Measurements from ENCODE around the gene BICD2.

Gene BICD2

DNA sequence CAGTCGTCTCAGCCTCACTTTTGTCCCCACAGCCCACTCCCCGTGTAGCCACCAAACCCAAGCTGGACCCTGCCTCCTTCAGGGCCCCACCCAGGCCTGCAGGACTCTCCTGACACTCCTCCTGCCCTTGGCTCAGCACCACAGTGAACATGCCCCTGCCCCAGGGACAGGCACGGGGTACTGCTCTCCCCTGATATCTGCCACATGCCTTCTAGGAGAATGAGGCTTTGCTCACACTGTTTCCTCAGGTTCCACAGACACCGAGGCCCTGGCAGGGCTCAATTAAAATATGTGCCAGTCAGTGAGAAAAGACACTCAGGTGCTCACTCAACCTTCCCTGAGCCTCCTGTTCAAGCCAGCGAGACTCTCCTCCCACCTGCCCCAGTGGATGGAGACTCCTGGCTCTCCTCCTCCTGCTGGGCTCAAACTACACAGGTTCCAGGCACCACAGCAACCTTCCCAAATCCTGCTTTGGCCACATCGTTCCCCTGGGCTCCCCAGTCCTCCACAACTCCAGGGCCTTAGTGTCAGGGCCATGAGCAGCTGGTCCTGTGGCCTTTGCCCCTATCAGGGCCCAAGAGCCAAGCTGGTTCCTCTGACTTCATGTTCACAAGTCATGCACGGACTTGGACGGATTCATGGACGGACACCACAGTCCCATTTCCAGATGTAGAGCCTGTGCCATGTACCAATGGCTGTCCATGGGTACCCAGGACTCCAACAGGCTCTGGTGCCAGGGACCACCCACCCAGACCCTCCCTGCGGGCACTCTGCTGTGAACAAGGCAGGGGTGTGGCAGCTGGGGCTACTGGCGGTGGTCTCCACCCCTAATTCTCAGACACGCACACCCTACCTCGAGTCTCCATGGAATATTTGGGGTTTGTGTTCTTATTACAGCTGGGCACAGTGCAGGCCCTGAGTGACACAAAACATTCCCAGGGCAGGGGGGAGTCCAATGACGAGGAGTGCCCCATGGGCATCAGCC lies 36.6 kb downstream of the BICD2 start:
- no peak for DNase-seq (ENCODE audit: low read depth, low spot score)

DNA sequence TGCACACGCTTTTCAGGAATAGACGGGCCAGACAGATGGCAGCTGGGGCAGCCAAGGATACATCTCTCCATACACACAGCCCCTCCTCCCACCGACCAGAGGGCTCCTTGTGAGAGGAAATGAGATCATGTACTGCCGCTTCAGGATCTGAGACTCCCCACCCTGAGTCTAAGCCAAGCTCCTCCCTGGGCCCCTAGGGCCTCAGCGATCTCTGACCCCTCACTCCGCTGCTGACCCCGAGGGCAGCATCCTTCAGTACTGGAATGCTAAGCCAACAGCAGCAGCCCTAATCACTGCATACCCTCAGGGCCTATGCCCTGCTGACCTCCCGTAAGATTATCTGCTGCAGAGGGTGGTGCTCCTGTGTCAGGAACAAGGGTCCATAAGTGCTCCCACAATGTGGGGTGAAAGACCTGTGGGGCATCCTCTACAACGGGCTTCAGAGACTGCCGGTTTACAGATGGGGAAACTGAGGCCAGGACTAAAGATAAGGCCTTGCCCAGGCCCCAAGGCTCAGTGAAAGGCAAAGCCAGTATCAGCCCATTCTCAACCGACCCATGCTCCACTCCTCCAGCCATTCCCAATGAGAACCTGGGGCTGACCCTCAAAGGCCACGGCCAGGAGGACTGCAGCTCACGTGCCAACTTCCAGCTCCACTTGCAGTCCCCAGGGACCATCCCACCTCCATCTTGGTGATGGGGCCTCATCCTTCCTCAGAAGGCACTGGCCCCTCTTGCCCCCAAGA lies 37.5 kb downstream of the BICD2 start:
- DNase-seq (ENCODE audit: low read depth, low spot score), result peak; percentile 28

DNA sequence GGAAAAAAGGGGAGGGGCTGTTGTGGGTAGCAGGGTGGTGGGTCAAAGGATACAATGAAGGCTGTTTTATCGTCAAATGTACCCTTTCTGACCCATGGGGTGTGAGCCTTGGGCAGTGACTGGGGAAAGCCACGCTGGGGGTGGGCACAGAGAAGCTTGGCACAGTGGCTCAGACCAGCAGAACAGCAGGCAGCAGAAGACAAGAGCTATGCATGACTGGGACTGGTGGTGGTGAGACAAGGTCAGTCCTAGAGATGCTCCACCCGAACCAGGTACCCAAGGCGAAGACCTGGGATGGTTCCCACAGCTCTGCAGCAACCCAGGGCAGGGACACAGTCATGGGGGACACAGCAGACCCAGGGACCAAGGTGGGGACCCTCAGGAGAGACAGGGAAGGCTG lies 38.3 kb downstream of the BICD2 start:
- DNase-seq (ENCODE audit: low read depth, low spot score), result no peak

DNA sequence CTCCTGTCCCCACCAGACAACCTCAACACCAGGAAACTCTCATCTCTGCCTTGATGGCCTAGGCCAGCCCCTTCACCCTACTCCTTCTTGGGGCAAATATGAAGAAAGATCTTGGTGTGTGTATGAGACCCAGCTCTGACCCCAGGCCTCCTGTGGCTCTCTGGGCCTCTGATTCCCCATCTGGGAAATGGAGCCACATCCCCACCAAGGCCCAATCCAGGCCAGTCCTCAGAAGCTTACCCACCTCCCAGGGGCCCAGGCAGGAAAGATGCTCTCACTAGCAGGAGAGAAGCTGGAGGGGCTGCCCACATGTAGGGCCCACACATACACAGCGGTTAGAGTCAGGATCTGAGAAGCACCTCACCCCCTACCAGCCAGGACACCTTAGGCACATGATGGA lies 38.9 kb downstream of the BICD2 start:
- DNase-seq (ENCODE audit: low read depth, low spot score), result no peak

DNA sequence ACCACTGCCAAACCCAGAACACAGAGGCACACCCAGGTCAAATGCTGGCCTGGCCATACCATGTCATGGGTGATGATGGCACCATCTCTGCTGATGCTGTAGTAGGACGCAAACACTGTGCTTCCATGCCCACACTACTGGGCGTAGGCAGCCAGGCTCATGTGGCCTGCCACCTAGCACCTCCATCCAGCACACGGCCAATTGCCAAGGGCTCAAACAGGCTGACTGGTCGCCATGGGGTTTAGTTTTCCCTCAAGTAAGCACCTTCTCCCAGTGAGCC lies 39.4 kb downstream of the BICD2 start:
- DNase-seq (ENCODE audit: low read depth, low spot score), result no peak

DNA sequence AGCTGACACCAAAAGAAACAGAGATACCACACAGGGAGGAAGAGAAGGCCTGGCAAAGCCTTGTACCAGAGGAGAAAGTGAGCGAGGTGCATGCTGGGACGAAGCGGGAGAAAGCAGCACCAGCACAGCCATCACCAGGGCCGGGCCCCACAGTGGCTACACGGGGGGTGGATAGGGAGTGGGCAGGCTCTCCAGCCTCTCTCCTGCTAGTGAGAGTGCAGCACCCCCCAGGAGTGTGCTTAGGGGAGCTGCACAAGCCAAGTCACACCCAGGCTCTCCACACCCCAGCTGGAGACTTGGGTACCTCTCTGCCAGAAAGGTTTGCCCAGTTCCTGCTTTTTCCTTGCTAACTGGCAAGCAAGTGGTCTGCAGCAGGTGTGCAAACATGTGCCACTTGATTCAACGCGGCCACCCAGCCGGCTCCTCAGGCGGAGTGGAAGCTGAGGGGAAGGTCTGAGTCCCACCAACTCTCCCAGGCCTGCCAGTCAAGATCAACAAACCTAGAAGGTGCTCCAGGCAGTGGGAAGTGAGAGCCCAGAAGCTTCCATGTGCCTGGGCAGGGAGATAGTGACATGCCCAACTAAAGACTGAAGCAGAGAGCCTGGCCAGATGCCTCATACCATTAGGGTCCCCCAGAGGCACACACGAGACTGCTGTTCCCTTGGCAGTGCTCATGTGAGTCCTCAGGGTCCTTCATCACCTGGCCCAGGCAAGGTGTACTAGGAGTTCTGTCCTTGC lies 39.9 kb downstream of the BICD2 start:
- no peak for DNase-seq (ENCODE audit: low read depth, low spot score)

DNA sequence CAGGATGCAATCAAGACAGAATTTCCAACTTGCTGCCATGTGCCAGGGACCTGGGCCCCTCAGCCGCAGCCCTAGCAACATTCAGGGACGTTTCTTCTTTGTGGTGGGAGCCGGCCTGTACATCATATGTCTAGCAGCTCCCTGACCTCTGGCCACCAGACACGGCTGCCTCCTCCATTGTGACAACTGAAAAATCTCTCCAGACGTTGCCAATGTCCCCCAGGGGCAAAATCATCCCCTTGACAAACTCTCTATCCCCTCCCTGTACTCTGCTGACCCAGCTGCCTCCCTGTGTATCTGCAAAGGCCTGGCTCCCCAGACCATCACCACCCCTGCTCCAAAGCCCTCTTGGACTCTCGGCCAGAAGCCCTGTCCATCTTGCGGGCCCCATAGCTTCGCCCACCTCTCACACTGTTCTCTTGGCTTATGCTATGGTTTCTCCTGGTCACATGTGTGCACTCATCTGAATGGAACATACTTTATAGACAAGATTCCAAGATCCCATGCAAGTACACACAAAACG lies 40.8 kb downstream of the BICD2 start:
- no peak for DNase-seq (ENCODE audit: low read depth, low spot score)

DNA sequence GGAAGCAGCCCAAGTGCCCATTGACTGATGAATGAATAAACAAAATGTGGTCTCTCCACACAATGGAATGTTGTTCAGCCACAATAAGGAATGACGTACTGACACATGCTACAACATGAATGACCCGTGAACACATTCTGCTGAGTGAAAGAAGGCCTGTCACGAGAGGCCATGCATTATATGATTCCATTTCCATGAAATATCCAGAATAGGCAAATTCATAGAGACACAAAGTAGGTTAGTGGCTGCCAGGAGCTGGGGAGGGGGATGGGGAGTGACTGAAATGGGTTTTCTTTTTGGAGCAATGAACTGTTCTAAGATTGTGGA lies 41.4 kb downstream of the BICD2 start:
- DNase-seq (ENCODE audit: low read depth, low spot score), result no peak

DNA sequence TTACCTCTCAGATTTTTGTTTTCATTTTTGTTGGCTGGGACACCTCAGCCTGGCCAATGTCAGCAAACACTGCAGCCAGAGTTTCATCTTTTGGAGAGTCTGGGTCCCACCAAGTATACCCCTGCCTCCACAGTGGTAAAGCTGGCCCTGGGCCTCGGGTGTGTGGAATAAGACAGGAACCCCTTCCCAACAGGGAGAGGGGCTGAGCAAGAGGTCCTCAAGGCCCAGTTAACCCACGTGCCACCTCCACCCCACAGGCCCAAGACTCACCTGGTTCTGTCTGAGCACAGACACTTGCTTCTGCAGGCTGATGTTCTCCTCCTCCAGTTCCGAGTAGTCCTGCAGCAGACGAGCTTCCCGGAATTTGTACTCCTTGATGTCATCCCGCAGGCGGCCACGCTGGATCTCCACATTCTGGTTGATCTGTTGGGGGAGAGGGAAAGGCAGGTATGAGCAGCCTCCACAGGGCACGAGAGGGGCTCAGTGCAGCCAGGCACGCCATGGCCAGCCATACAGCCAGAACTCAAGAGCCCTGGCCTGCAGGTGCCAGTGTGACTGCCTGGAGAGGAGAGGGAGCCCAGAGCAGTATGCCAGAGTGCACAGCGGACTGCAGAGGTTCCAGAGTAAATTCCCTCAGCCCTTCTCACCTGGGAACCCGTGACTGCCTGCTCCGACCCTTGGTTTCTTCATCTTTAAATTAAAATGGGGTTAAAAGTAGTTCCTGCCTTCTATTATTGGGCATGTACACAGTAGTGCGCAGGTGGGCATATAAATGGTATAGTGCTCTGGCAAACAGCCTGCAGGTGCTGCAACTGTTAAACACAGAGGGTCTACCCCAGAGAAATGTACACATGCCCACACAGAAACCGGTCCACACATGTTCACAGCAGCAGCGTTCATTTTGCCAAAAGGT lies 42.0 kb downstream of the BICD2 start:
- no peak for DNase-seq (ENCODE audit: low read depth, low spot score)

DNA sequence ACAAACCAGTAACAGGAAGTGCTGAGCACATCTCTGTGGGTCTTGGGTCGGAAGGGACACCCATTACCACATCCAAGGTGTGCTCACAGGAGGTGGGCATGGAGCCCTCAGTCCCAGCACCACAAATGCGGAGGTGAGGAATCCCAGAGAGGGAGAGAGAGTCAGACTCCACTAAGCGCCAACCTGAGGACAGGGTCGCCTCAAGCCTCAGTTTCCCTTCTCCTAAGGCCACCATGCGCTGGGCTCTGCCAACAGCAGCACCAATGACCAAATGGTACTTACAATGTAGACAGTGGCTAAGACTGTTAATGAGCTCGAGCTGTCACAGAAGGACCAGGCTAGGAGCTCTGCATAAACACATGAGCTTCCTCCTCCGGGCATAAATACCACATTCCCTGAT lies 43.1 kb downstream of the BICD2 start:
- DNase-seq (ENCODE audit: low read depth, low spot score), result no peak

DNA sequence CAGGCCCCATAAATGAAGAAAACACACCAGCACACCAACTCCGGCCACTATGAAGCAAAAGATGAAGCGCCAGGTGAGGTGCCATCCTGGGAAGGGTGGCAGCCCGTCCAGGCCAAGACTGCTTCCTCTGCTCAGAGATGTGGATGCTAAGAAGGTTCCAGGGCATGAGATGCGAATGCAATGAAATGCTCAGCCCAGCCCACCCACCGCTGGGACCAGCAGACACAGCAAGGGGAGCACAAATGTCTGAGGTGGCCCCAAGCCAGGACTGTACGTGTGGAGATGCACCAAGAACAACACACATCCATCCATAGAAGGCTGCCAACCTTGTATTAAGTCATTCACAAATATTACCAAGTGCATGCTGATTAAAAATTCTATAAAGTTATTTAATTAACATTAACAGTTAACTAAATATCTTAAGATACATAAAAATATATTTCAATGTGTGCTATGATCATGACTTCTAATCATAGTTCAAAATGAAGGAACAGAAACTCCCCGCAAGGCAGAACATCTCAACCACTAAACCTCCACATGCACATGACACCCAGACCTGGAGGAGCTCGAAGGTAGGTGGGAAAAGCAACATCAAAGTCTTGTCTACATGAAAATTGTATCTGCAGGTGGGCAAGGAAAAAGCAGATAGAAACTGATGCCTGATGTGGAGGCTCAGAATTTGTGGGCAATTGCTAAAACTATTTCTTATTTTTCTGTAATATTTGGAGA lies 43.7 kb downstream of the BICD2 start:
- no peak for DNase-seq (ENCODE audit: low read depth, low spot score)

DNA sequence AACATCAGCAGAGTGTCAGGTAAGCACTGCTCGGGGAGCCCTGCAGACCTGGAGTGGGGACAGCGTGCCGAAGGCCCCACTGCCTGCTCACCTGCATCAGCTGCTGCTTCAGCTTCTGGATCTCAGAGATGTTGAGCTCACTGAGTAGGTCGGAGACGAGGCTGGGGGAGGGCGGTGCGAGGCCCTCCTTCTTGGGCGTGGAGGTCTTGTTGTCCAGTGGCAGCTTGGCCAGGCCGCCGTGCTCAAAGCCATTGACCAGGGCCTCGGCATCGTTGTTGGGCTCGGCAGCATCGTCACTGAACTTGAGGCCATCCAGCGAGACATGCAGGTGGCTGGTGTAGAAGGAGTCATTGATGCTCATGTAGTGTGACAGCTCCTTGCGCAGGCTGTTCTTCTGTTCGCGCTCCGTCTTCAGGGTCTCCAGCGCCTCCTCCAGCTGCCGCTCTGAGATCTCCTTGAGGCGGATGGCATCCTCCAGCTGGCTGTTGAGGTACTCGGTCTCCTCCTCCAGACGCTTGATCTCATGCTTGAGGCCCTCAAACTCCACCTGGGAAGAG lies 44.3 kb downstream of the BICD2 start:
- DNase-seq (ENCODE audit: low read depth, low spot score), result no peak

DNA sequence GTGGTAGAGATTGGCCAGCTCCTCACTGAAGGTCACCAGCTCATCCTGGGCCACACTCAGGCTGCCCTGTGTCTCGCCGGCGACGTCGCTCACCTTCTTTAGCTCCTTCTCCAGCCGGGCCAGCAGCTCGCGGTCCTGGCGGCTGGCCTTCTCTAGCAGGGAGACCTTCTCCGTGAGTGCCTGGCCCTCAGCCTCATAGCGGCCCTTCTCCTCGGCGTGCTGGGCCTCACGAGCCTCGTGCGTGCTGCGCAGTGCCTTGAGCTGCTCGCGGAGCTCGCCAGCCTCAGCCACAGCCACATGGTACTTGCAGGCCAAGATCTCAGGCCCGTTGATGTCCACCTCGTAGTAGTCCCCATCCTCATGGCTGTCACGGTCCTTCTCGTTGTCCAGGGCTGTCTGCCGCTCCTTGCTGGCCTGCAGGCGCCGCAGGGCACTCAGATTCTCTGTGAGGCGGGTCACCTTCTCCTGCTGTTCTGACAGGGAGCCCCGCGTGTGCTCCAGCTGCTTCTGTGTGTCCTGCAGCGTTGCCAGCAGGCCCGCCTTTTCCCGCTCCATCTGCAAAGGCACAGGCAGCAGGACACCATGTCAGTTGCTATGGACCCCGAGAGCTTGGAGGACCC lies 45.5 kb downstream of the BICD2 start:
- no peak for DNase-seq (ENCODE audit: low read depth, low spot score)

DNA sequence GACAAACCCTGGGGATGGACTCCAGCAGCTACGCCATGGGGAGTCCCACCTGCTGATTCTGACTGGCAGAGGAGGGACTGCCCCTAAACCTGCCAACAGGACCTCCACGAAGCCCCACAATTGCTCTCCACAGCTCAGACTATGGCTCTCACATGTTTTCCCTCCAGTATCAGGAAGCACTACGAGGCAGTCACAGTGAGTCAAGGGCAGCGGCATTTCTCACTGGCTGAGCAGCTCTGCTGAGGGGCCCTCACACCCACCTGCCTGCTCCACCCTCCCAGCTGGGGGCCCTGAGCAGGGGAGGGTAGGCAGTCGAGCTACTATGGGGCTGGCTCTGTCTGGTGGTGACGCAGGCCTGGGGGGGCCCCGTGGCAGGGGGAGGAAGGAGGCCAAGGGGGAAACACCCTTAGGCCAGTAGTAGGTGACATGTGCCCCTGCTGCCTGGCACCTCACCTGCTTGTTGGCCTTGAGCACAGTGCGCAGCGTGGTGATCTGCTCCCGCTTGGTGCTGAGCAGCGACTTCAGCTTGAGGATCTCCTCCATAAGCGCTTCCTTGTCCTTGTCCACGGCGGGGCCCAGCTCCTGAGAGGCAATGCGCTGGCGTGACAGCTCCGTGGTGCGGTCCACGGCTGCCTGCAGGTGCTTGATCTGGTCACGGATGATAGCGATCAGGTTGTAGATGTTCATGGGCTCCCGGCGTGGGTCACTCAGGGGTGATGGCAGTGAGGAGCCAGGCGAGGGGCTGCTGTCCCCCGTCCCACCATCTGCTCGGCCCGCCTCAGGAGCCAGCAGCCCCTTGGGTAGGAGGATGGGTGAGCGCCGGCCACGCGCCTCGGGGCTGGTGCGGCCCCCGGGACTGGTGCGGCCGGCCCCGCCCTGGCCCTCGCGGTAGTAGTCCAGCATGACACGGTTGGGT lies 46.3 kb downstream of the BICD2 start:
- DNase-seq (ENCODE audit: low read depth, low spot score), result no peak

DNA sequence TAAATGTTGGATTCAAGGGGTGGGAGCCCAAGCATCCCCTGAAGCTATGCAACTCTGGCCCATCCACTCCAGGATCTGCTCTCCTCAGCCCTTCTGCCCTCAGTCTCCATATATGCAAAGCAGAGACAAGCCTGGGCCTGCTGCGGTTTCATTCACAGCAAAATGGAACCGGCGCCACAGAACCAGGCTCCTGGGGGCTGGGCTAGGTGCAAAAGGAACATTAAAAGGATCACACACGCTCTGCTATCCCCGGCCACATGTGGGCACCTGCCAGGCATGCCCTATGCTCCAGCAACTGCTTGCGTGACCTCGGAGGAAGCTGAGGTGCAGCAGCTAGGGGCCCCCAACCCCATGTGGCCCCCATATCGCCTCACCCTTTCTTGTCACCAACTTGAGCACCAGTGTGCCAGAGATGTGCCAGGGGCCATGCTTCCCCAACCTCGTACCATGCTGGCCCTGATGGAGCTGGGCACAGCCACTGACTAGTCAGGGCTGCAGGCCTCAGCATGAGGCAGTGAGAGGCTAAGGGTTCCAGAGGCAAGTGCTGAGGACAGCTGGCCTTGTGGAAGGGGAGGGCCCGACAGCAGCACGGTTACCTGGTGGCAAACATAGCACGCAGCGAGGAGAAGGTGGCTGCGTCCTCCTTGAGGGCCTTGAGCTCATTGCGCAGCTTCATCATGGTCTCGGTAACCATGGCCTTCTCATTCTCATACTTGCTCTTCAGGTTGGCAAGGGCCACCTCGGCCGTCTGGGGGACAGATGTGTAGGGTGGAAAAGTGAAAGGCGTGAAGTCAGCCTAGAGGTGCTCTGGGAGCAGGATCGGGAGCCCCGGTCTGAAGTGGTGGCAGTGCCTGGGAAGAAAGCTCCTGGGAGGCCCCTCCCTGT lies 47.2 kb downstream of the BICD2 start:
- DNase-seq (ENCODE audit: low read depth, low spot score), result no peak

DNA sequence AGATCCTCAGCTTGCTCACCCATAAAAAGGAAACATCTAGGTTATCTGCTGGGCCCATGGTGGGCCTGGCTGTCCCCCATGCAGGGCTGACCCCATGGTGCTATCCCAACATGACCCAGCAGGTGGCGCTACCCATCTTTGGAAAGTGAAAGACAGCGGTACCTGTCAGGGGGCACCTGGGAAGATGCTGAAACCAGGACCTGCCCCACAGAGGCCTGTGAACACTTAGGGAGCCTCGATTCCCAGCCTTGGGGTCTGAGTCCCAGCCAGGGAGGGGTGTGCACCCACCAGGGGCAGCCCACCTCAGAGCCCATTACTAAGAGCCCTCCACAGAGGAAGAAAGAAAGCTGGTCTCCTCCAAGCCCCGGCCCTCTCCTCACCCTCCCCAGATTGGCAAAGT lies 48.1 kb downstream of the BICD2 start:
- DNase-seq (ENCODE audit: low read depth, low spot score), result peak; percentile 12

DNA sequence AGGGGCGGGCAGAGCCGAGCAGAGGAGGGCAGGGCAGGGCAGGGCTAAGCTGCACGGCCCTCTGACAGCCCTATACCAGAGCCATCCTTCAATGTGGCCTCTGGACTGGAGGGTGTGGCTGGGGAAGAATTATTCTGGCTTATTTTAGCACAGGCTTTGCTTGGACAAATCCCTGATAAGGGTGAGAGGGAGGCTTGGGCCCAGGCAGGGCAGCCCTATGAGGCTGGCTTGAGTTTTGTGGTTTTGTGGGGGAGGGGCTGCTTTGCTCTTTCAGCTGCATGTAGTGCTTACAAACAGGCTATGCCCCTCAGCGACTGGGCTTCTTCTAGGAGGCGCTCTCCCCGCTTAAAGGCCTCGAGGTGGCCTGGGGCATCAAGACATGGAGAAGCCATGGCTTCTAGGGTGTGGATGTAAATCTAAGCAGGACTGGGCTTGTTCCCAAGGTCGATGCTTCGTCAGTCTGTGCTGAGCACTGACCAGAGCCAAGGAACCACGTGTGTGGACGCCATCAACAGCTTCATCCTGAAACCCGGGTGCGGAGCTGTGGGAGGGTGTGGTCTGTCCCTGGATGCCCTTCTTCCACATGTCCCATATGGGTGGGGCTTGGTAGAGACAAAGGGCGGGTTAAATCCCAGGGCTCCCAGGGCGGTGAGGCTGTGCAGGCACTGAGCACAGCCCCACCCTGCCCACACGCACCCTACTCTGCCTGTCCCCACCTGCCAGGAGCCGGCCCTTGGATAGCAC lies 49.0 kb downstream of the BICD2 start:
- DNase-seq (ENCODE audit: low read depth, low spot score), result no peak

Data from smooth muscle cell of the brain vasculature (primary cell).